ENCODE results near the gene ADARB1. TPM values are rescaled to one million over a fixed set of nuclear protein-coding genes. Genes with fewer than 3 reads are reported as not detected.

ADARB1 gene
- total RNA-seq, 1 donor from 2014 or later = 9.7 TPM

DNA sequence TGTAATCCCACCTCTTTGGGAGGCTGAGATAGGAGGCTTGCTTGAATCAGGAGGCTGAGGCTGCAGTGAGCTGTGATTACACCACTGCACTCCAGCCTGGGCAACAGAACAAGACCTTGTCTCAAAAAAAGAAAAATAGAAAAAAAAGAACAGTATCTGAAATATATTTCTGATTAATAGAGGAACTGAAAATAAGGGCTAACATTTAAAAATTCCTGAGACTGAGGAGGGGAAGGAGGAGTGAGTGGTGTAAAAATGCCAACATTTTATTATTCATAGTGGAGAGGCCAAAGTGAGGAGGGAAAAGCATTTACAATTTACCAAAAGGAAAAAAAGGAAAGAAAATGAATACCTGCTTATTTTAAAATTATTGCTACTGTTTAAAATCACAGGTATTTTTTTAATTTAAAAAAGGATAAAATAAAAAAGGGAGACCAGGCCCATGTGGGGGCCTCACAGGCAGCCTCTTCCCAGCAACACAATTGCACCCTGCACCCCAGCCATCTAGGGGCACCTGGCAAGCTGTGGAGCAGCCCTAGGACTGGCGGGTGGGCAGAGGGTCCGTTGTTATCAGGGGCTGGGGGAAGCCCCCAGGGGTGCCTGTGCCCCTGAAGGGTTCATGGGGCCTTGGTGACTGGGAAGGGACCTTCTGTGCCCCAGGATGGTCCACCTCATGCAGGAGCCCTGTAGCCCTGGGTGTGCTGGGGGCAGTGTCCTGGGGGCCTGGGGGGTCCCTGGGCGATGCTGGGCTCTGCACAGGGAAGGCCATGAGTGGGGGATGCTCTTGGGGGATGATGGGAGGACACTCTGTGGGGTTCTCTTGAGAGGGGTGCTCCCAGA, 34.8 kb upstream of the ADARB1 start:
- DNase-seq (ENCODE audit: low read depth) = no peak

DNA sequence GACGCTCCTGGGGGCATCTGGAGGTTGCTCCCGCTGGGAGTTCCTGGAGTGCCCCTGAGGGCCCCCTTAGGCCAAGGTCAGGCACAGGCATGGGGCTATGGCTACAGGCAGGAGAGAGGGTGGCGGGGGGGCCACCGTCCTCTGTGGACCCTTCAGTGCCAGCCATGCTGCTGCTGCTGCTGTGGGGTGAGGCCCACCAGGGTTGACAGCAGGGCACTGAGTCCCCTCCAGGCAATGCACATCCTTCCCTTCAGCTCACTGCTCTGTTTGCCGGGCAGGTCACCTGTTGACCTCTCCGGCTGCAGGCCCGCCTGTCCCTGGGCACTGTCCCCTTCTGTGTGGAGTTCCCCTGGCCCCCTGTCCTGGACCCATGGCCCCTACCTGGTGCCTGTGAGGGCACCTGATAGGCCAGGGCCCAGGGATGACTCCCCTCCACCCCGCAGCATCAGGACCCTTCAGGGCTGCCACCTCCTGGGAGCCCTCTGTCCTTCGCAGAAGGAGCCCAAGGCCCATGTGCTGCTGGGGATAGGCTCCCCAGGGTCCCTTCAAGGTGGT, 34.1 kb upstream of the ADARB1 start:
- DNase-seq (ENCODE audit: low read depth) = no peak

DNA sequence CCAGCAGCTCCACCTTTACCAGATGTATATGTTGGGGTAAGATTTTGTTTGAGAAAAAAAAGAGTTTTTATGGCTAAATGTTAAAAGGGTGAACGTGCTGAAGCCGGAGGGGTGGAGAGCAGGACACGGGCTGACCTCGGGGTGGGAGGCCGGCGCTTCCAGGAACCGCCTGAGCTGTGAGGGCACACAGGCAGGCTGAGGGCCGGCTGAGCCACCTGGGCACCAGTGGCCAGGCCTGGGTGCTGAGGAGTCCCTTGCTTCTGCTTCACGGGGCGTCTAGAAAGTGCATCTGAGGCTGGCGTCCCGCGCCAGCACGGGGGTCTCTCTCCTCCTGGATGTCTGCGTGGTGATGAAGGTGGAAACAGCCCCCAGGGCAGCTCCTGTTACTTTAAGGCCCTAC, 33.6 kb upstream of the ADARB1 start:
- DNase-seq (ENCODE audit: low read depth) = no peak

DNA sequence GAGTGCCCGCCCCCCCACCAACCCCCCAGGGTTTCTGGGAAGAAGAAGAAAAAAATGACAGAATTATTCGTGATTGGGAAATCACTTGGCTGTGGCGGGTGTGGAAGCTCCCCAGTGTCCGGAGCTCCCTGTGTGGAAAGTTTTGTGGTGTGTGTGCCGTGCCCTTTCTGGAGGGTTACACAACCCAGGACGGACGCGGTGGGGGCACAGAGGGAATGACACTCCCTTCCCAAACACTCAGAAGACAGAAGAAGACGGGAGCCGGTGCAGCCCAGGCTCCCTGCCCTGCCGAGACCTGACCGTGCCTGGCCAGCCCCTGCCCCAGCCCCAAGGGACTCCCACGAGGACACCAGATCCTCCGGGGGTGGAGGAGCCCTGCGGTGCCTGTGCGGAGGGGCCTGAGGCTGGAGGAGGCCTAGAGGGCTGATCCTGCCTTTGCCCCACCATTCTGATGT, 33.0 kb upstream of the ADARB1 start:
- DNase-seq (ENCODE audit: low read depth) = peak; percentile 67

DNA sequence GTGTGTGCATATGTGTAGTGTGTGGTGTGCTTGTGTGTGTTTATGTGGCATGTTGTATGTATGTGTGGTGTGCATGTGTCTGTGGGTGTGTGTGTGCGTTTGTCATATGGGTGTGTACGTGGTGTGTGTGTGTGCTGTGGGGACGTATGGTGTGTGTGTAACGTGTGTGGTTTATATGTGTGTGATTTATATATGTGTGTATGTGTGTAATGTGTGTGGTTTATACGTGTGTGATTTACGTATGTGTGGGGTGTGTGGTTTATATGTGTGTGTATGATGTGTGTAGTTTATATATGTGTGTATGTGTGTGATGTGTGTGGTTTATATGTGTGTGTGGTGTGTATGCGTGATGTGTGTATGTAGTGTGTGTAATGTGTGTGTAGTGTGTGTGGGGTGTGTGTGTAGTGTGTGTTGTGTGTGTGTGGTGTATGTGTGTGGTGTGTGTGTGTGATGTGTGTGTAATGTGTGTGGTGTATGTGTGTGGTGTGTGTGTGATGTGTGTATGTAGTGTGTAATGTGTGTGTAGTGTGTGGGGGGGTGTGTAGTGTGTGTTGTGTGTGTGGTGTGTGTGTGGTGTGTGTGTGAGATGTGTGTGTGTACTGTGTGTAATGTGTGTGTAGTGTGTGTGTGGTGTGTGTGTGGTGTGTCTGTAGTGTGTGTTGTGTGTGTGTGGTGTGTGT, 32.3 kb upstream of the ADARB1 start:
- no peak for DNase-seq (ENCODE audit: low read depth)

DNA sequence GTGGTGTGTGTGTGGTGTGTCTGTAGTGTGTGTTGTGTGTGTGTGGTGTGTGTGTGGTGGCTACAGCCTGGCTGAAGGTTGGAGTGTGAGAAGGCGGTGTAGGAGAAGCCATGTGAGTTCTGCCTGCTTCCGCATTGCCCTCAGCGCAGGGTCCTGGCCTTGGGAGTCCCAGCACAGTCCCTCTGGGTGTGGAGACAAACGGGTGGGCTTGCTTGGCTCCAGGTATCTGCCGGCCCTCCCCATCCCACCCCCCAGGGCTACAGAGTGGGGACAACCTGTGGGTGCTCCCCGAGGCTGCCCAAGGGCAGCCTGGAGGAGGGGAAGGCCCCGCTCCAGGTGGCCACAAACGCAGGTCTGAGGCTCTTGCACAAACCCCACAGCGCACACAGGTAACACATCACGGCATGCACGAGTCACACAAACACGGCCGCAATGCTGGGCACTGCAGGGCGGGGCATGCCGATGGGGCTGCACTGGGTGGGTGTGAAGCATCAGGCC, 31.7 kb upstream of the ADARB1 start:
- DNase-seq (ENCODE audit: low read depth) = no peak

DNA sequence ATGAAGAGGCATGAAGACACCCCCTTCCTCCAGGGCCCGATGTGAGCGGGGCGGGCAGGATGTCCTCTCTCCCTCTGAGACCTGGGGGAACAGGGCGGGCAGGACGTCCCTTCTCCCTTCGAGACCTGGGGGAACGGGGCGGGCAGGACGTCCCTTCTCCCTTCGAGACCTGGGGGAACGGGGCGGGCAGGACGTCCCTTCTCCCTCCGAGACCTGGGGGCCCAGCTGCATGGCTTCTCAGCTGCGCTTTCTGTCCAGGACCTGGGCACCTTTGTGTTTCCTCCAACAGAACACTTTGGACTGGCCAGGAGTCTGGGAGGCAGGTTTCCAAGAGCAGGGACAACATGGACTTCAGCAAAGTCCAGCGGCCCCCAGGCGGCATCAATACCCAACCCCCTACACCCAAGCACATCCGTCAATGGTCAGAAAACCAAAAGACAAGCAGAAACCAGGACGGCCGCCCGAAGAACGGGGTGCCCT, 30.8 kb upstream of the ADARB1 start:
- no peak for DNase-seq (ENCODE audit: low read depth)

DNA sequence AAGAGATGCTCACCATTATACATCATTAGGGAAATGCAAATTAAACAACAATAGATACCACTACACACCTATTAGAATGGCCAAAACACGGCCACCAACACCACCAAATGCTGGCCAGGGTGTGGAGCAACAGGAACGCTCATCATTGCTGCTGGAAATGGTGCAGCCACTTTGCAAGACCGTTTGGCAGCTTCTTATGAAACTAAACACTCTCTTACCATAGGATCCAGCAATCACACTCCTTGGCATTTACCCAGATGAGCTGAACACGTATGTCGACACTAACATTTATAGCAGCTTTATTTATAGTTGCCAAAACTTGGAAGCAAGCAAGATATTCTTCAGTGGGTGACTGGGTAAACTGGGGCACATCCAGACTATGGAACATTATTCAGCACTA, 28.9 kb upstream of the ADARB1 start:
- DNase-seq (ENCODE audit: low read depth) = no peak

DNA sequence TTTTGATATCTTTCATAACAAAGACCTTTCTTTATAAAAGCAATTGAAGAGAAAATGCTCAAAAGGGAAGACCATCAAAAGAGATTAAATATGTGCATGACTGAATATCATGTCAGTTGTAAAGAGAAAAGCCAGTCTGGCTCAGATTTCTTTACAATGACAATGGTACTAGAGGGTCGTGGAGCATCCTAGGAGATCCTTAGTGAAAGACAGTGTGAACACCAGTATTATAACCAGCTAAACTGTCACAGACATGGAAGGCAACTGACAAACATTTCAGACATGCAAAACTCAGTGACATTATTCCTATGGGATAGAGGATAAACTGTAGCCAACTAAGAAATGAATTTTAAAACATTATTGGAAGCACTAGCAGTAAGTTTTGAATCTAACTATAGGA, 27.1 kb upstream of the ADARB1 start:
- DNase-seq (ENCODE audit: low read depth) = no peak

DNA sequence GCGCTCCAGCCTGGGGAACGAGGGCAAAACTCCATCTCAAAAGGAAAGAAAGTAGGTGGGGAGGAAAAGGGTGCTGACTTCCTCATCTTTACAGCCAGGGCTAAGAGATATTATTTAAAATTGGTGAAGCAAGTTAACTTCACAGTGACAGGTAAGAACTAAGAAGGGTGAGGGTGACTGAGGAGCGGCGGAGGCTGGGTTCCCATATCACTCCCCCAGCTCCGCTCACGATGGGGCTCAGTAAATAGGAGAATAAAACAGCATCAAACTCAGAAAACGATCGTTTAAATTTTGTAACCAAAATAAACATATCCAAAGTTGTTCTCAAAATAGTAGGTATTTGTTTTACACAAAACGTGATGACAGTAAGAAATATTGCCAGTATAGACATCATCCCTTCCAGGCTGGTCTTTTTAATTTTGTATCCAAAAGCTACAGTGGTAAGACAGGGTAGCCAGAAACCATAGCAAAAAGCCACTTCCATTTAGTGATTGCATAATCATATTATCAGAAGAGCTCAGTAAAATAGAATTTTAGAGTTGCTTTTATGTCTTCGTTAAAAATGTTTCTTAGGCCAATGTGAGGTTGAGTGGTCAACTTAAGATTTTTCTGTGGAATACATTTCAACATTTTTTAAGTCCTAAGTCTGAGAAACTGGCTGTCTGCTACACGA, 26.2 kb upstream of the ADARB1 start:
- DNase-seq (ENCODE audit: low read depth) = no peak

DNA sequence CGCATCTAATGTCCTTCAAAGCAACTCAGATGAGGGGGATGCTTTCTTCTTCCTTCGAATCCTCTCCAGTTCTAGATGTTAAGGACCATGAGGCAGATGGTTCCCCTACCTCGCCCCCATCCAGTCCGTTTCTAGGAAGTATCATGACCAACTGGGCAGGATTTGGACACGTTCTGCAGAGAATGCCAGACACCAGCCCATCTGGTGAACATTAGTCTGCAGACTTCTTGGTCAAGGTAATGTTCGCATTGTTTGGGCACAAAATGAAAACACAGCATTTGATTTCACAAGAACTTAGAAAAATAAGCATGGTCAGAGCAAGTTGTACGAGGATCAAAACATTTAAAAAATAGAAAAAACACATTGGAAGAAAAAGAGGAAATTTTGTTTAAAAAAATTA, 25.4 kb upstream of the ADARB1 start:
- no peak for DNase-seq (ENCODE audit: low read depth)

DNA sequence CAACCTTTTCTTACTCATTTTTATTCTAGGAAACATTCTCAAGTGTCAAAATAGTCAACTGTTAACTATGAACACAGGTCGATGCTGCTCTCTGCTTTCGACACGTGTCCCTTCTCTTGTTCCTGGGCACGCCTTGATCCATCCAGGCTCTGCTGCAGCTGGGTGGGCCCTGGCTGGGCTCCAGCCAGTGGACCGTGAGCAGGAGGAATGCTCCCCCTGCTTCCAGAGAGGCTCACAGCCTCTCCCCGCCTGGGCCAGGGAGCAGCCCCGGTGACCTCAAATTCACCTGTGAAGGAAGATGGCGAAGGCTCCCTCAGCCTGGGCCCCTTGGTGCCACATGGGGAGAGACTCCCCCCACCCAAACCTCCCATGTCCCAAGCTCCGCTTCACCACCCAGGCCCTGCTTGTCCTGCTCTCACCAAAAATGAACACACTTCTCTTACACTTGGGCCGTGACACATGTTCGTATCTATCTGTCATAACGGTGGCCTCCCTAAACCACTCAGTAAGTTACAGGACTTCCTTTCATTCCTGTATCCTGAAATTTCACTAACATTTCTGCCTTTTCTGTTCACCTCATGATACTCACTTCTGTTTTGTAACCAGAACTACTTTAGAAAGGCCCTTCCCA, 24.6 kb upstream of the ADARB1 start:
- no peak for DNase-seq (ENCODE audit: low read depth)

DNA sequence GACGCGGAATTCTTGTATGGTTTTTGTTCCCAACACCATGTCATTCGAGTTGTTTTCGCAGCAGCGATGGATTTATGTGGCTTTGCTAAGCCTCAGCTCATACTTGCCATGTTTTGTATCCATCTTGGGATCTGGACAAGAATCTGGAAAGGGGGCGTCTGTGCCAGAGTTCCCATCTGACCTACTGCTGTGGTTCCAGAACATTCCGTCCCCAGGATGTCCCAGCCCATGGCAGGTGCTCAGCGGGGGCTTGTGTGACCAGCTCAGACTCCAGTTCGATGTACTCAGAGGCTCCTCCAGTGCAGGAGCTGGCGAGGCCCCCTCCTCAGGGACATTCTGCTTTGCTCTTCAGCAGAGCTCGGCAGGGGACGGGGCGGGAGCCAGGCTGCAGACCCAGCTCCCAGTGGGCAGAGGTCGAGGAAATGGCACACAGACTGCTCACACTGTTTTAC, 24.0 kb upstream of the ADARB1 start:
- no peak for DNase-seq (ENCODE audit: low read depth)

DNA sequence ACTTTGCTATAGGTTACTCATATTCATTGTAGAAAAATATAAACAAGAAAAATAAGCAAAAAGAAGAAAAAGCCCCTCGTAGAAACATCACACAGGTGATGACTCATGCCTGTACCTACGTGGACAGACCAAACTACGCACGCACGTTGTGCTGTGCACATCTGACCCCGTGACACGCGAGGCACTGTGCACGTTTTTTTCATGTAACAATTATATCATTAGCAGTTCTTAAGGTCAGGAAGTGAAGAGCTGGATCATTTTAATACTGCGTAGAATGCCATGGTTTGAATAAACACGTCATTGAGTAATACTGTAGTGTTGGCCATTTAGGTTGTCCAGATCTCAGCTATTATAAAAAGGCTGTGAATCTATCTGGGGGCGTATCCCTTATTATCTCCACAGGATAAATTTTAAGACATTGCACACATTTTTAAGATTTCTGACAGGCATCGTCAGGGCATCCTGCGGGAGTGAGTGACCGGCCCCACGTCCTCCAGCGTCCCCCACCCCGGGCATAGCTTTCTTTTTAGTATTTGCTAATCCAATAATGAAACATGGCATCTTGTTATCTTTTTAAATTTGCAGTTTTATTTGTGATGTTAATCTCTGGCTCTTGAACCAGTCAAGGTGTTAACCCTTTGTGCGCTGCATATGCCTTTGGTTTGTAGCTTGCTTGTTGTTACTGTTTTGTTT, 23.4 kb upstream of the ADARB1 start:
- DNase-seq (ENCODE audit: low read depth) = no peak

DNA sequence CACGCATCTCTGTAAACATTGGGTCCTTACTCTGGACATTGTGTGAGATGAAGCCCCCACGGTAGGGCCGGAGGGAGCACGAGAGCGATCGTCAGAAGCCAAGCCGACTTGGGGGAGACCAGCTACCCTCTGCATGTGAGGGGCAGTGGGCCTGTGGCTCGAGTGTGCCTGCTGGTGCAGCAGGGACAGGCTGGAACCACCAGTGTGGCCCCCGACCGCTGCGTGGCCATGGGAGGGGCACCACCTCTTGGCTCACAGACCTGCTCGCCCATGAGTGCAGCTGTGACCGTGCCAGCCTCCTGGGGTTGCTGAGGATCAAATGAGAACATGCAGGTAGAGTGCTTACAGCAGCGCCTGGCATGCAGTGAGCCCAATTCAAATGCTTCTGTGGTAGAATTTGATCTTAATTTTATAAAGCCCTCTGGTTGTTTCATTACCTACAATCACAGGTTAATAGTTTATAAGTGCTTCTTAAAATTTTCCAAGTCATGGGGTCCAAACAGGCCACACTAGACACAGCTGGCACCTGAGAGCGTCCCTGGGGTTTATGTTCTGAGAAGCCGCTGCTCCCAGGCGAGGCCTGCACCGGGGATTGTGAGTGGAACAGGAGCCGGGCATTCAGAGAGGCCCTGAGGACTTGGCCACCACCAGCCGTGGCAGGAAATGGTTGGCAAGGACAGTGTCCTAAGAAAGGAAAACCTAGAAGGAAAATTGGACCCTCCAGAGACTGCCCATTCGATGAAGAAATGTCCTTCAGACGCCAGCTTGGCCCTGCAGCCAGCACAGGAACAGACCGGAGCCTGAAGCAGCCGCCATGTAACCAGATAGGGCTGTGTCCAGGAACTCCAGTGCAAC, 22.6 kb upstream of the ADARB1 start:
- no peak for DNase-seq (ENCODE audit: low read depth)

DNA sequence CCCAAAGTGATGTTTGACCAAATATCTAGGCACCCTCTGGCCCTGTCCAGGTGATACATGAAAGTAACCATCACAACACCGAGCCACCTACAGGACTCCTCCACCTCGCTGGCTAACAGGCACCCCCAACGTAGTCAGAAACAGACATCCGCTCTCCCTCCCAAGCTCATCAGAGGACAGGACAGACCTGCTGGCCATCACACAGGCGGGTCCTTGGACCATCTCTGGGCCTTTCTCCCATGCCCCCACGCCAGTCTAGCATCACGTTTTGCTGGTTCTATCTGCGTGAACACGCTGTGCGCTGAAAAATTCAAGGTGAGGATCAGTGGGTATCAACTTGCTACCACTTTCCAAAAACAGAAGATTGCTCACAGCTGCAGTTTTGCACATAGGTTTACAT, 21.4 kb upstream of the ADARB1 start:
- no peak for DNase-seq (ENCODE audit: low read depth)

DNA sequence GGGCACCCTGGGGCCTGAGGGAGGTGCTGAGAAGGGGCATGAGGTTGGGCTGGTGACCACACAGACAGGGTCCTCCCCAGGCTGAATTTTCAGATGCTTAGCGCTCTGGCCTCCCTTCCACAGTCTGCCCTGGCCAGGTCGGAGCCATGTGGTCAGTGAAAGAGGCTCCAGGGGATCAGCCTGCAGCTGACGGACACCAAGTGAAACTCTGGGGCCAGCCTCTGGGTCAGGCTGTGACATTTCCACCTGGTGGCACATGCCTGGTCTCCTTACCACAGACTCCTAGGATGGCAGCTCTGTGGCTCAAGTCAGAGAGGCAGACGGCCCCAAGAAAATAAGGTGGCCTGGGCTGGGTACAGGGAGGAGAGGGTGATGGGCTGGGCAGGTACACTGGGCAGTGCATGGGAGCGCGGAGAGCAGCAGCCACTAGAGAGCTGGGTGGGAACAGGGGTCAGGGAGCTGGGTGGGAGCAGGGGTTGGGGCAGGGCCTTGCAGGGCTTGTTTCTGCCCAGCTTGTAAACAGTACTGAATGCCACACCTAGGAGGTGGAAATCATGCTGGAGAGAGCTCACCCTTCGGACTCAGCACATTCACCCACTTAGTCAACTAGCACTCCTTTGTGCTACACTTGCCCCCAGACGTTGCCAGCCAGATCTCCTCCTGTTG, 20.7 kb upstream of the ADARB1 start:
- DNase-seq (ENCODE audit: low read depth) = no peak

DNA sequence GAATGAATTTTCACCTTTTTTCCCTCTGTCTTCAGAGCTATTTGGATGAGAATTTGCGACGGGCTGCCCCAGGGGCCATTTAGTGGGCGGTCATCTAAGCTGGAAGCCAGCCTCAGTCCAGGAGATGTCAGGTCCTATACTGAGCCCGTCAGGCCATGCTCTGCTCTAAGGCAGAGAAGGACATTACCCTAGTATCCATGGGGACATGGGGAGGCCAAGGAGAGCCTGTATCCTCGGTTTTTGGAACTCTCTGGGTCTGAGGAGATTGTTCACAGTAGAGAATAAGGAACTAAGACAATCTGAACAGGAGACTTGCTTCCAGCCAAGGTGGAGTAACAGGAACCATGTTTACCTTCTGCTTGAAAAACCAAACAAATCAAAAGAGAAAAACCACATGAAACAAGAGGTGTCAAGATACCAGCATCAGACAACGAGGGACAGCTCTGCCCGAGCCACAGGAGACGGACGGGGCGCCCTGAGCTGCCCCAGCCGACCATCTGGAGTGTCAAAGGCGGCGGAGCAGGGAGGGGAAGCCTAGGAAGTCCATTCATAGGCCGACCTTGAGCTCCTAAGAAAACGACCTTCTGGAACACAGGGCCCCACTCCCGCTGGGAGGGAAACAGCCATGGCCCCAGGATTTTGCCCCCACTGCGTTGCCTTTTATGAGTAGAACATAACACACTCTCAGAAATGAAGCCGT, 20.0 kb upstream of the ADARB1 start:
- no peak for DNase-seq (ENCODE audit: low read depth)
